HG03045 (cell line): ENCODE data around the gene PNKP.

Experiments
- ATAC-seq: cut with Tn5 transposase; IDR thresholded peaks from one replicate; pipeline ENCODE4 v1.9.1; 2021; ENCODE audit warnings: mild to moderate bottlenecking, moderate library complexity; ENCODE audit not compliant: unreplicated experiment

Gene PNKP

GRCh38 chr19:49860336-49861102 lies 6.9 kb downstream of the PNKP start:
- no peak for ATAC-seq

- no peak for ATAC-seq
Observed at GRCh38 chr19:49859682-49860335, 7.6 kb downstream of the PNKP start.

- ATAC-seq, result no peak
Observed at GRCh38 chr19:49858088-49858985, 9.0 kb downstream of the PNKP start.

GRCh38 chr19:49857838-49858087 lies 9.6 kb downstream of the PNKP start:
- ATAC-seq, result no peak

- ATAC-seq, result no peak
Observed at GRCh38 chr19:49857061-49857837, 10.1 kb downstream of the PNKP start.

- ATAC-seq, result no peak
Observed at GRCh38 chr19:49856574-49857021, 10.8 kb downstream of the PNKP start.

GRCh38 chr19:49855676-49856573 lies 11.5 kb downstream of the PNKP start:
- ATAC-seq, result no peak

- no peak for ATAC-seq
Observed at GRCh38 chr19:49855277-49855675, 12.1 kb downstream of the PNKP start.

GRCh38 chr19:49854378-49855263 lies 12.8 kb downstream of the PNKP start:
- ATAC-seq, result no peak

GRCh38 chr19:49853852-49854377 lies 13.5 kb downstream of the PNKP start:
- ATAC-seq, result no peak

- no peak for ATAC-seq
Observed at GRCh38 chr19:49852631-49853126, 14.7 kb downstream of the PNKP start.

- peak; percentile 11 for ATAC-seq
Observed at GRCh38 chr19:49851456-49852259, 15.7 kb downstream of the PNKP start.

GRCh38 chr19:49850487-49851342 lies 16.7 kb downstream of the PNKP start, which contains the start of gene PTOV1:
Gene PTOV1 (plus strand): TSS chr19:49851159.
- peak; percentile 72 for ATAC-seq

GRCh38 chr19:49850221-49850486 lies 17.2 kb downstream of the PNKP start:
- ATAC-seq, result no peak

GRCh38 chr19:49849433-49850220 lies 17.7 kb downstream of the PNKP start:
- ATAC-seq, result no peak

GRCh38 chr19:49848938-49849337 lies 18.4 kb downstream of the PNKP start:
- ATAC-seq, result no peak
